Fibroblast of lung (primary cell): Measurements from ENCODE around the gene MYL12B. TPM values are rescaled to one million over a fixed set of nuclear protein-coding genes. Genes with fewer than 3 reads are reported as not detected.

Experiments
- DNase-seq, 2 donors: peaks; one replicate each; pipeline versions ENCODE4 v3.0.0 to v3.0.0-alpha.2; 2010; ENCODE audit warnings: low read depth in 2 of 2
- H2AFZ ChIP-seq: 2 replicates; pipeline ENCODE4 v1.5.1; 2012; ENCODE audit warnings: low read length, control low read depth, inconsistent platforms
- H3K27ac ChIP-seq: 2 replicates; pipeline ENCODE4 v1.5.1; 2011; ENCODE audit warnings: low read length, control low read depth; ENCODE audit not compliant: insufficient read depth
- H3K27me3 ChIP-seq: 2 replicates; pipeline ENCODE4 v1.5.1; 2011; ENCODE audit warnings: mild to moderate bottlenecking, low read length; ENCODE audit not compliant: control insufficient read depth, insufficient read depth
- H3K36me3 ChIP-seq: 2 replicates; pipeline ENCODE4 v1.5.1; 2011; ENCODE audit warnings: low read length; ENCODE audit not compliant: control insufficient read depth, insufficient read depth
- H3K4me1 ChIP-seq: 2 replicates; pipeline ENCODE4 v1.5.1; 2011; ENCODE audit warnings: low read length; ENCODE audit not compliant: control insufficient read depth, insufficient read depth; ENCODE audit errors: extremely low read depth
- H3K4me2 ChIP-seq: 2 replicates; pipeline ENCODE4 v1.5.1; 2011; ENCODE audit warnings: low read length, control low read depth; ENCODE audit not compliant: insufficient read depth; ENCODE audit errors: extremely low read depth
- H3K4me3 ChIP-seq, 4 experiments: fragments of 200-600 bp in 1 of 4; sonication (generic) in 1 of 4; replicated peaks in 1 of 4; 2 replicates each; pipeline ENCODE4 v1.5.1; 2011 to 2016; ENCODE audit warnings: low read length in 4 of 4, low read depth in 3 of 4, mild to moderate bottlenecking in 3 of 4, control low read depth in 2 of 4, inconsistent platforms in 1 of 4, mixed read lengths in 1 of 4; ENCODE audit not compliant: insufficient read depth in 1 of 4; ENCODE audit errors: control extremely low read depth in 1 of 4
- H3K79me2 ChIP-seq: 2 replicates; pipeline ENCODE4 v1.5.1; 2012; ENCODE audit warnings: mild to moderate bottlenecking, low read length, inconsistent platforms; ENCODE audit not compliant: control insufficient read depth, insufficient read depth
- H3K9ac ChIP-seq: 2 replicates; pipeline ENCODE4 v1.5.1; 2011; ENCODE audit warnings: mild to moderate bottlenecking, low read length, control low read depth; ENCODE audit not compliant: insufficient read depth
- H3K9me3 ChIP-seq: 2 replicates; pipeline ENCODE4 v1.5.1; 2012; ENCODE audit warnings: low read depth, low read length; ENCODE audit not compliant: control insufficient read depth, insufficient read depth
- H4K20me1 ChIP-seq: 2 replicates; pipeline ENCODE4 v1.5.1; 2011; ENCODE audit warnings: low read length; ENCODE audit not compliant: control insufficient read depth, insufficient read depth; ENCODE audit errors: extremely low read depth
- EZH2 ChIP-seq: IDR thresholded peaks from 2 replicates; pipeline ENCODE4 v1.5.1; 2012; ENCODE audit warnings: low read length, control low read depth, mild to moderate bottlenecking; ENCODE audit errors: missing control alignments
- polyA plus RNA-seq, 2 donors: library from polyadenylated mRNA; depleted of rRNA in 1 of 2; stranded (reverse) in 1 of 2; unstranded in 1 of 2; fragments of >200 nt; gene quantifications; 2 replicates each; pipeline ENCODE4 v1.2.1, GENCODE V29; 2011 to 2012; ENCODE audit warnings: missing spikeins in 1 of 2
- total RNA-seq: library from RNA; depleted of rRNA; stranded (reverse); fragments of >200 nt; gene quantifications from 2 replicates; pipeline ENCODE4 v1.2.1, GENCODE V29; 2014
- TF ChIP-seq, protein P1 (sequence below), 2 donors: IDR thresholded peaks in 1 of 2; conservative IDR thresholded peaks in 1 of 2; 1 replicate in 1 of 2; 2 replicates in 1 of 2; pipeline ENCODE4 v1.5.1; 2011 to 2012; ENCODE audit warnings: low read length in 2 of 2, control low read depth in 1 of 2, inconsistent platforms in 1 of 2, low read depth in 1 of 2, mild to moderate bottlenecking in 1 of 2

Gene MYL12B
- total and polyA plus RNA-seq, 2 donors (not counting 1 experiment from before 2014, with no cell fraction given) = 473 to 1,122 TPM

DNA sequence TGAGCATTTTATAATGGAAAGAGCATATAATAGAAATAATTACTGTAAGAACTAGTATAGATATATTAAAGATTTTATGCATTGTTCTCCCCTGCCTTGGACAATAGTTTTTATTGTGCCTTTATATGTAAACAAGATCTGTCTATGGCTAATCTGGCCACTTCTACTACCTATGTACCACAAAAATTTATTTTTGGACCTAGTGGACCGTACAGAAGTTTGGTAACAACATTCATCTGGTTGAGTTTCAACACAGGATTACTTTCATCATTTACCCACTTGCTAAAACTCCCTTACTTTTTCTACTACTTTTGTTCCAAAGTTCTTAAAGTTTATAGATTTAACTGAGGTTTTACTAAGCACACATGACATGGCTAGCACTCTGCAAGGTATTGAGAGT lies 28.9 kb upstream of the MYL12B start:
- no peaks in the 10 kb centered on the region for H3K9me3 ChIP-seq
- no peak for TF ChIP-seq EZH2
- TF ChIP-seq, protein P1, sequence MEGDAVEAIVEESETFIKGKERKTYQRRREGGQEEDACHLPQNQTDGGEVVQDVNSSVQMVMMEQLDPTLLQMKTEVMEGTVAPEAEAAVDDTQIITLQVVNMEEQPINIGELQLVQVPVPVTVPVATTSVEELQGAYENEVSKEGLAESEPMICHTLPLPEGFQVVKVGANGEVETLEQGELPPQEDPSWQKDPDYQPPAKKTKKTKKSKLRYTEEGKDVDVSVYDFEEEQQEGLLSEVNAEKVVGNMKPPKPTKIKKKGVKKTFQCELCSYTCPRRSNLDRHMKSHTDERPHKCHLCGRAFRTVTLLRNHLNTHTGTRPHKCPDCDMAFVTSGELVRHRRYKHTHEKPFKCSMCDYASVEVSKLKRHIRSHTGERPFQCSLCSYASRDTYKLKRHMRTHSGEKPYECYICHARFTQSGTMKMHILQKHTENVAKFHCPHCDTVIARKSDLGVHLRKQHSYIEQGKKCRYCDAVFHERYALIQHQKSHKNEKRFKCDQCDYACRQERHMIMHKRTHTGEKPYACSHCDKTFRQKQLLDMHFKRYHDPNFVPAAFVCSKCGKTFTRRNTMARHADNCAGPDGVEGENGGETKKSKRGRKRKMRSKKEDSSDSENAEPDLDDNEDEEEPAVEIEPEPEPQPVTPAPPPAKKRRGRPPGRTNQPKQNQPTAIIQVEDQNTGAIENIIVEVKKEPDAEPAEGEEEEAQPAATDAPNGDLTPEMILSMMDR (conservative IDR thresholded peaks at IDR 0.05 in 1 of 2, IDR thresholded peaks at IDR 0.05 in 1 of 2; ENCODE audit: low read depth in 1 of 2, low read length in 2 of 2) = no peak
- no peaks in the 10 kb centered on the region for H3K27me3 ChIP-seq
- H3K9ac ChIP-seq = no peak overlapping the region
- no peak for DNase-seq
- H4K20me1 ChIP-seq = no peaks in the 10 kb centered on the region
- H3K27ac ChIP-seq = no peak overlapping the region
- H3K4me3 ChIP-seq = no peak overlapping the region
- H3K36me3 ChIP-seq = no peaks in the 10 kb centered on the region
- H3K79me2 ChIP-seq = no peaks in the 10 kb centered on the region
- no peak overlapping the region for H2AFZ ChIP-seq
- H3K4me1 ChIP-seq = no peaks in the 10 kb centered on the region
- H3K4me2 ChIP-seq = no peak overlapping the region

DNA sequence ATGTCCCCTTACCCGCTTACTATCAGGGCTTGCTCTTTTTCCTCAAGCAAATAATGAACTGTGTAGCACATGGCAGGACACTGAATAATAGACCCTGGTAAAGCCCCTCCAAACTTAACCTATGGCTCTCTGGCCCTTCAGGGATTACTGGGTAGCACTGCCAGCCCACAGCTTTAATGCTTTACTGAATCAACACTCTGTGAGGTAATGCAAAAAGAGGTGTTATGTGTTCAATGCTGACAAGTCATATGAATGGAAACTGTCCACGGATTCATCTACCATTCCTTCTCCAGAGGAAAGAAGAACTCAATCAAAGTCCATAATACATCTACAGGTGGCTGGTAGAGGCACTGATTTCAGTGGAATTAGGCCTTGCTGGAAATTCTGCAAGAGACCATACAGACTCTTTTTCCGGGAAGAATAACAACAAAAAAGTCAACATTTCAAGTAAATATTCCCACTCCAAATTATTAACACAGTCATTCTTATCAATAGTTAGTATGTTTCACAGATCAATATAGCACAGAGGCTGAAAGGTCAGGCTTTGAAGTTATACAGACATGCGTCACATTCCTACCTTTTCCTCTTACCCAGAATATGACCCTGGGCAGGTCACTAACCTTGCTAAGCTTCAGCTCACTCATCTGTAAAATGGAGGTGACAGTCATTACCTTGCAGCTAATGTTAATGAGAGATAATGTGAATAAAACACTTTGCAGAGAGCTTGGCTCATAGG lies 28.3 kb upstream of the MYL12B start:
- no peaks in the 10 kb centered on the region for H3K9me3 ChIP-seq
- TF ChIP-seq, protein P1 (conservative IDR thresholded peaks at IDR 0.05 in 1 of 2, IDR thresholded peaks at IDR 0.05 in 1 of 2; ENCODE audit: low read depth in 1 of 2, low read length in 2 of 2) = no peak
- TF ChIP-seq EZH2 = no peak
- H4K20me1 ChIP-seq = no peaks in the 10 kb centered on the region
- no peak overlapping the region for H2AFZ ChIP-seq
- H3K9ac ChIP-seq = no peak overlapping the region
- H3K4me1 ChIP-seq = no peaks in the 10 kb centered on the region
- H3K27me3 ChIP-seq = no peaks in the 10 kb centered on the region
- no peak overlapping the region for H3K4me2 ChIP-seq
- no peak for DNase-seq
- H3K4me3 ChIP-seq = no peak overlapping the region
- no peaks in the 10 kb centered on the region for H3K36me3 ChIP-seq
- H3K79me2 ChIP-seq = no peaks in the 10 kb centered on the region
- H3K27ac ChIP-seq = no peak overlapping the region

DNA sequence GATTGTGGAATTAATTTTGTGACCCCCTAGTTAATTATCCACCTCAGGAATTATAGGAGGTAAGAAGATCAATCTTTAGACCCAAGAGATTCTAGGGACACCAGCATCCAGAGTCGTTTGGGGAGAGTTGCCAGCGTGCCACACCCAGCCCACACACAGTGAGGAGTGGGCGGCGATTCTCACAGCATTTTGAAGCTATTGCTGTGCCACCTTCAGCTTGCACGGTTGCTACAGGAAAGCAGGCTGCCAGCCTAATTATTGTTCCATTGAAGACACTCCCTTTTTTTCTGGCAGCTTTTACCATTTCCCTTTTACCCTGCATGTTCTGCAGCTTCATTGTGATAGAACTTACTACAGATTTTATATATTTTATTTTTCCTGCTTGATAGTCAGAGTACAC lies 27.5 kb upstream of the MYL12B start:
- no peak overlapping the region for H3K4me2 ChIP-seq
- H3K79me2 ChIP-seq = no peaks in the 10 kb centered on the region
- H3K27me3 ChIP-seq = no peaks in the 10 kb centered on the region
- H3K4me1 ChIP-seq = no peaks in the 10 kb centered on the region
- H3K27ac ChIP-seq = no peak overlapping the region
- TF ChIP-seq EZH2 = no peak
- TF ChIP-seq, protein P1 (conservative IDR thresholded peaks at IDR 0.05 in 1 of 2, IDR thresholded peaks at IDR 0.05 in 1 of 2; ENCODE audit: low read depth in 1 of 2, low read length in 2 of 2) = no peak
- no peak for DNase-seq
- no peaks in the 10 kb centered on the region for H3K9me3 ChIP-seq
- no peak overlapping the region for H3K9ac ChIP-seq
- H4K20me1 ChIP-seq = no peaks in the 10 kb centered on the region
- no peak overlapping the region for H2AFZ ChIP-seq
- H3K4me3 ChIP-seq = no peak overlapping the region
- H3K36me3 ChIP-seq = no peaks in the 10 kb centered on the region
